ENCODE measurements around the gene RHOH.

RHOH gene

GRCh38 chr4:40209401-40209800 is 12.6 kb downstream of the RHOH start:
- H3K9me3 ChIP-seq (ENCODE audit: control insufficient read depth, insufficient read depth, low read depth, low read length): no peaks in the 10 kb centered on the region
- ChIA-PET POLR2A (no interaction called here), CTCF (no interaction called here)
- no peaks in the 10 kb centered on the region for H3K4me1 ChIP-seq (ENCODE audit: control insufficient read depth, insufficient read depth, low read length)
- no peaks in the 10 kb centered on the region for H3K36me3 ChIP-seq (ENCODE audit: control insufficient read depth in 2 of 2, insufficient read depth in 1 of 2, low read length in 2 of 2)
- TF ChIP-seq IKZF3 (tag by site-specific recombination; IDR thresholded peaks at IDR 0.05): no peak
- no peak for TF ChIP-seq MZF1 (tag by site-specific recombination; IDR thresholded peaks at IDR 0.05; ENCODE audit: borderline replicate concordance)
- no peak for TF ChIP-seq ZNF354C (tag by site-specific recombination; IDR thresholded peaks at IDR 0.05; ENCODE audit: borderline replicate concordance, low read depth)
- no peak for TF ChIP-seq ZNF473 (tag by site-specific recombination; IDR thresholded peaks at IDR 0.05)
- no peak for TF ChIP-seq ZNF704 (tag by site-specific recombination; IDR thresholded peaks at IDR 0.05)
- no peak for TF ChIP-seq ZBTB10 (tag by site-specific recombination; IDR thresholded peaks at IDR 0.05)
- TF ChIP-seq TCF7L2 (IDR thresholded peaks at IDR 0.05; ENCODE audit: borderline replicate concordance, low read depth, low read length): no peak
- no peak overlapping the region for H3K4me3 ChIP-seq (ENCODE audit: low read depth, low read length)
- H3K27ac ChIP-seq (ENCODE audit: extremely low read depth, low read depth, low read length): no peak overlapping the region

- Histone ChIP-seq H3K4me3 (ENCODE audit: low read depth, low read length) (no peak overlapping the region), H3K9me3 (ENCODE audit: control insufficient read depth, insufficient read depth, low read depth, low read length) (no peaks in the 10 kb centered on the region), H3K36me3 (ENCODE audit: control insufficient read depth in 2 of 2, insufficient read depth in 1 of 2, low read length in 2 of 2) (no peaks in the 10 kb centered on the region), H3K27ac (ENCODE audit: extremely low read depth, low read depth, low read length) (no peak overlapping the region), H3K4me1 (ENCODE audit: control insufficient read depth, insufficient read depth, low read length) (no peaks in the 10 kb centered on the region)
- CTCF ChIA-PET: no interaction called here
- TF ChIP-seq ZBTB21 (tag by site-specific recombination; IDR thresholded peaks at IDR 0.05) (no peak), HOXD13 (CRISPR knock-in tag; IDR thresholded peaks at IDR 0.05; ENCODE audit: borderline replicate concordance) (no peak), ZNF571 (tag by site-specific recombination; IDR thresholded peaks at IDR 0.05) (no peak), WT1 (tag by site-specific recombination; IDR thresholded peaks at IDR 0.05) (no peak), ZNF341 (tag by site-specific recombination; IDR thresholded peaks at IDR 0.05; ENCODE audit: low read depth) (no peak), ZNF585B (tag by site-specific recombination; IDR thresholded peaks at IDR 0.05) (no peak), ZFP41 (tag by site-specific recombination; IDR thresholded peaks at IDR 0.05; ENCODE audit: borderline replicate concordance) (no peak), ZNF645 (tag by site-specific recombination; IDR thresholded peaks at IDR 0.05) (no peak), ZFP3 (tag by site-specific recombination; IDR thresholded peaks at IDR 0.05; ENCODE audit: low read depth) (no peak), ZXDB (tag by site-specific recombination; IDR thresholded peaks at IDR 0.05) (no peak), ZNF398 (tag by site-specific recombination; IDR thresholded peaks at IDR 0.05) (no peak), ZNF423 (tag by site-specific recombination; IDR thresholded peaks at IDR 0.05) (no peak), ZBTB17 (tag by site-specific recombination; IDR thresholded peaks at IDR 0.05) (no peak), ZNF555 (tag by site-specific recombination; conservative IDR thresholded peaks at IDR 0.05) (no peak), KLF16 (tag by site-specific recombination; IDR thresholded peaks at IDR 0.05) (no peak), ZNF37A (tag by site-specific recombination; IDR thresholded peaks at IDR 0.05) (no peak)
- POLR2A ChIA-PET: no interaction called here
Observed at GRCh38 chr4:40210776-40211175, 13.9 kb downstream of the RHOH start.
